RPMI7951 (cell line): ENCODE data around the gene MPZL1. TPM values are rescaled to one million over a fixed set of nuclear protein-coding genes. Genes with fewer than 3 reads are reported as not detected.
A peak's percentile ranks its signal among the peaks of the same experiment; 100 is the strongest.

Experiments
- DNase-seq: peaks from one replicate; pipeline ENCODE4 v3.0.0-alpha.2; 2012; ENCODE audit warnings: low read depth
- total RNA-seq: library from RNA; depleted of rRNA; stranded (reverse); fragments of >200 nt; shearing (Covaris generic); gene quantifications from 2 replicates; pipeline ENCODE4 v1.2.3, GENCODE V29; 2014

Gene MPZL1
- total RNA-seq, 1 experiment from 2014 or later = 59.1 TPM

DNA sequence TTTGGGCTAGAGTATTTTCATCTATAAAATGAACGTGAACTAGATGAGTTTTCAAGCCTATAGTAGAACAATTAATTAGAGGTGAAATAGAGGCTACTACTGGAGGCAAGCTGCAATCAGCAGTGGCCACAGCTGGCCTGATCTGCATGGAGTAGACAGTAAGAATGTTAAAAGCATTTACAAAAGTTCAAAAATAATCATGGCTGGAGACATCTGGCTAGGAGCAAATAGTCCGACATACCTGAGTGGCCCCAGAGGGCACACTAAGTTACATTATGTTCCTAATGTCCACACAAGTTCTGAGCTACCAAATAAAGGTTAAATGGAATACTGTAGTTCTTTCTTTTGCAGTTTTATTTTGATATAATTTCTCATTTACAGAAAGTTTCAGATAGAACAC lies 28.0 kb downstream of the MPZL1 start:
- no peak for DNase-seq

DNA sequence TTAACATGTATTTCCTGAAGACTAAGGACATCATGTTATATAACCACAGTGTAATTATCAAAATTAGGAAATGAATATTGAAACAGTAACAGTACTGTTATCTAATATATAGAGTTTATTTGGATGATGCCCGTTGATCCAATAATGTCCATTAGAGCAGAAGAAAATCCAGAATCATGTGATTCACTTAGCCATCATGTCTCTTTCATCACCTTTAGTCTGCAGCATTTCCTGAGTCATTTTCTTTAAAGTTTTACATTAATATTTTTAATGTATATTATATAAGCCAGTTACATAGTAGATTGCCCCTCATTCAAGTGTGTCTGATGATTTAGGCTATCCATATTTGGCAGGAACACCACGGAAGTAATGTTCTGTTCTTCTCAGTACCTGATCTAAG lies 28.9 kb downstream of the MPZL1 start:
- DNase-seq = no peak

DNA sequence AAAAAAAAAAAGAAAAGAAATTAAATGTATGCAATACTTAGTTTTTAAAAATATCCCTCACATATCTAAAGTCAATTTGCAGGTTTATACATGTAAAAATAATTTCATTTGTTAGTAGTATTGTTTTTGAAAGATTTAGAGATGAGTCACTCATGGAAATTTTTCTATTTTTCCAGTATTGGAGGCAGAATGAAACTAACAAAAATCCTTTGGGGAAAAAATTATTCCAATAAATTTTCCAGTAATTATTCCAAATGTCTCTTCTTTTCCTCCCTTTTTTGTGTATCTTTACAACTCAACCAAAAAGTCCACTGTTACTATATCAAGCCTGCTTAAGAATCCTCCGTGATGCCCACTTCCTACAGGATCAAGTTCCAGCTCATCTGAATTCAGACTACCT lies 29.9 kb downstream of the MPZL1 start:
- no peak for DNase-seq

DNA sequence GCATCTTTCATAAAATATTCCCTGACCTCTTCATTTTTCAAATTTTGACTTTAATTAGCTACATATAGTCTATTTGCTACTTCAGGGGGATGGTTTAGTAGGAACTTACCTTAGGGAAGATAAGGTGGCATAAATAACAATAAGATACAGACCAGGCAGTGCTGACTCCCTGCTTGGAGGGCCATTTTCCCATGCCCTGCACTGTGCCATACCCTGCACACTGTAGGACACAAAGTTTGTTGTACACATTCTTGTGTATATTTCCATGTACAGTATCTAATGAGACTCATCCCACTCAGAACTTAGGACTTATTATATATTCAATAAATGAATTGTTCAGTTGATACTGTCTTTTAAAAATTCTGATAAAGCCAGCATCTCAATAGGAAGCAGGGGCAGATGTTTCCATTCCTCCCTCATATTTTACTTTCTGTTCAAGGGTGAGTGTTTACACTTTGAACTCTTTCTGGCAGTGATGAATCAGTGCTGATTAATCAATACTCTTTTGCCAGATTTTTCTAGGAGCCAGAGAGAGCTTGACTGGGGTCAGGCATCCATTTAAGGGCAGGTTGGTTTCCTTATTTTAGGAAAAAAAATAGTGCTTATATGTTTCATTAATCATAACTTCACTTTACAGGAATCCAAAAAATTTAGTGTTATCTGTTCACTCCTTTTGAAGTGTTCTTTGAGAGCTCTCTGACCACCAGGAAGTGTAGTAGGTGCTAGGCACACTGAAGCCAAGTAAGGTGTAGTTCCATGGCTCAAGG lies 30.6 kb downstream of the MPZL1 start:
- peak; percentile 3 for DNase-seq

DNA sequence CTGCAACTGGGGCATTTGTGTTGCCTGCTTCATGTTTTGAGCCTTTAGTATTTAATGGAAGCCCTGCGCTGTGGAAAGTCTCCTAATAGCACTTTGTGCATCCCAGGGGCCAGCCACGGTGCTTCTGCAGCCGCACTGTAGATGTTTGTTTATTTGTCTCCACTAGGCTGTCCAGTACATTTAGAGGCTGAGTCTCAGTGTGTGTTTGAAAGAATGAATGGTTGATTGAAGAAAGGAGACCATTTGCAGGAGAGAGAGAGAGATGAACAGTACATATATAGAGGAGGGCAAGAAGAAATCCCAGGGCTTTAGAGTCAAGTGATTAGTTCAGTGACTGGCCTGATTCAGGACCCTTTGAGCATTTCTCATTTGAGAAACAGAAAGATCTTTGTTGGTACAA lies 33.9 kb downstream of the MPZL1 start:
- DNase-seq = no peak

DNA sequence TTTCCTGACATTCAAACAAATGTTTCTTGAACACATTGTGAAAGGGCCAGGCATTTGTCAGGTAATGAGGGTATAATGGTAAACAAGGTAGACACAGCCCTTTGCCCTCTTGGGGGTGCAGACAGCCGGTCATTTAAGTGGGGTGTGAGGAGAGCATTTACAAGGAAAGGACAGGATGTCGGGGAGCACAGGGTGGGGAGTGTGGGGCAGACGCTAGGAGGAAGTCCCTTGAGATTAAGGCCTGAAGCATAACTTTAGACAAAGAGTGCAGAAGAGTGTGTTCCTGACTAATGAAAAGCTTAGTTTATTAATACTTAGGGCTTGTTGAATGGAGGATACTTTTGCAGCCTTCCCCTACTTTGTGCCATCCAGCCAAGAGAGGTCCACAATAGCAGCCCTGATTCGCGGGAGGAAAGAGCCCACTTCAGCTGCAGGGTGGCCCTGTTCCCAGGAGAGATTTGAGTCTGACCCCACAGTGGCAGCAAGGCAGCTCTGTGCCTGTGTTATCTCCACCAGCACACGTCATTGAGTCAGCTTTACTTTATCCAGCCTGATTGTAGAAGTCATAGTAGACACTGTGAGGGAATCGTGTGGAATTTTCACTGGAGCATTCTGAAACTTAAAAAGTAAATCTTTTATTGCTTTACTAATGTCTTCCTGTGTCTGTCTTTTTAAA lies 35.1 kb downstream of the MPZL1 start:
- no peak for DNase-seq

DNA sequence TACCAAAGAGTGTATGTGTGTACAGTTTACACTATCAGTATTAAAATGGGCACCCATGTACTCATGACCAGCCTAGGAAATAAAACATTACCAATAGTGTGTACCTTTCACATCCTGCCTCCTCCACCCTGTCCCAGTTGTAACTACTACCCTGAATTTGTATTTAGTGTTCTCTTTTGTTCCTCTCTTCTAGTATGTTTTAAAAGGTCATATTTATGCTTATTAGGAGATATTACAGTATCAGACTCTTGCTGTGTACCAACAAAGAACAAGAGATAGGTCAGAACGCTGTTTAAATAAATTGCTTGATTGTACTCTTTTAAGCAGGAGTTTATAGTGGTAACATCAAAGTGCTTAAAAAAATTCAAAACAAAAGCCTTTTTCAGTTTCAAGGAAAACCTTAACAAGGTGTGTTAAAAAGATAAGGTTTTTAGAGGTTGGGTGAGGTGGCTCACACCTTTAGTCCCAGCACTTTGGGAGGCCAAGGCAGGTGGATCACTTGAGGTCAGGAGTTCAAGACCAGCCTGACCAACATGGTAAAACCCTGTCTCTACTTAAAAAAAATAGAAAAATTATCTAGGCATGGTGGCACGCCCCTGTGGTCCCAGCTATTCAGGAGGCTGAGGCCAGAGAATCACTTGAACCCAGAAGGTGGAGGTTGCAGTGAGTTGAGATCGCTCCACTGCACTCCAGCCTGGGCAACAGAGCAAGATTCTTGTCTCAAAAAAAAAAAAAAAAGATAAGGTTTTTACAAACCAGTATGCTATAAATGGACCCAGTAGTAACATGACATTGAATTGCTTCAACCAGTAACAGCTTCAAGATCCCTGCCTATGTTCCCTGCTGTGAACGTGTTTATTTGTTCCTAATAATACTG lies 35.9 kb downstream of the MPZL1 start:
- no peak for DNase-seq

DNA sequence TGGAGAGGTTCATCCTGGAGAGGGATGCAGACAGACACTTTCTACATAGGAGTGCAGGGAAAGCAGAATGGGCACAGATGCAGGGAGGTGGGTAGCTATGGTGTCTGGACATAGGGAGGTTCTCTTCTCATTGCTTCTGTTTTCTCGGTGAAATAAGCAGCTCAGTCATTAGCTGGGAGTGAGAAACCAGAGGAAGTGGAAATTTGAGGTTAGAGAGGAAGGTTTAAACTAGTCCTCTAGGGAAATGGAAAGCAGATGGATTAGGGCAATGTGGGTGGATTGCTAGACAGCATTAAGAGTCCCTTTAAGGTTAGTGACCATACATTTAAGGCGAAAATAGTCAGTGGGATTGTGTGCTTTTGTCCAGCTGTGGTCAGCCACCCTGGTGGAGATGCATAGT lies 39.6 kb downstream of the MPZL1 start:
- no peak for DNase-seq

DNA sequence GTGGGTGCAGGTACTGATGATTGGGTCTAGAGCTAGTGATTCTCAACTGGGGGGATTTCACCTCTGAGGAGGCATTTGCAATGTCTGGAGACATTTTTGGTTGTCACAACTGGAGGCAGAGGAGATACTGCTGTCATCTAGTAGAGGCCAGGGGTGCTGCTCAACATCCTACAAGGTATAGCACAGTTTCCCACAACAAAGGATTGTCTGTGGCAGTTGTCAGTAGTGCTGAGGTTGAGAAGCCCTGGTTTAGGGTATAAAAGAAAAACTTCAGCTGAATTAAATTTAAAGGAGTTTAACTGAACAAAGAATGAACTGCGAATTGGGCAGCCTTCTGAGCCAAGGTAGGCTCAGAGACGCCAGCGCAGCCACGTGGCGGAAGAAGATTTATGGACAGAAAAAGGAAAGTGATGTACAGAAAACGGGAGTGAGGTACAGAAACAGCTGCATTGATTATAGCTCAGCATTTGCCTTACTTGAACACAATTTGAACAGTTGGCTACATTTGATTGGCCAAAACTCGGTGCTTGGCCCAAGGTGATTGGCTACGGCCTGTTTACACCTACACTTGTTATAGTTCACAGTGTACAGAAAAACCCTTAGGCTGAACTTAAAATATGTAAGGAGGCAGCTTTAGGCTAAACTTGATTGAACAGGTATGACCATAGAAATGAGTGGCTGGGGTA lies 40.4 kb downstream of the MPZL1 start:
- DNase-seq = no peak

DNA sequence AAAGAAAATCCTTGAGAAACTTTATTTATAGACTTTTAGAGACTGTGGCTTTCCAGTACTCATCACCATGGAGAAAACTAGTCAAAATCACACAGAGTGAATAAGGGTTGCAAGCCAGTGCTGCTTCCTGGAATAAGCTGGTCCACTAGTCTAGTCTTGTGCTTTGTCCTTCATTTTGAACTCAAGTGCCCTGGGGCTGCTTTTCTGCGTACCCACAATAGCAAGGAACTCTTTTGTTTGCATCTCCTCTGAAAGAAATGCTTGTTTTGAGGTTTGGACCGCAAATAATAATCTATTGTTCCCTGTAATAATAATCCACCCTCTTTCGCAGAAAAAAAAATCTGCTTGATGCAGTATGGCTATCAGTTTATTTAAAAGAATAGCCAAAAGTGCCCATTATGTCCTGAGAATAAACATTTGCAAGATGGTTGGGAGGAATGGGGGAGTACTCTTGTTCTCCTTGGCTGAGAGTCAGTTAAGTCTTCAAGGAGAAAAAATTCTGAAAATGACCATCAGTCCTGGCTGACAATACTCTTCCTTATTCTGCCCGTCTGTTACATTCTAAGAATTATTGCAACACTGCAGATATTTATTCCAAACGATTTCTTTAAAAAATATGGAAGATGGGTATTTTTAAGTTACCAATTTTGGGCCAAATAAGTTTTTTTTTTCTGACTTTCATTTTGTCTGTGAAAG lies 41.9 kb downstream of the MPZL1 start:
- peak; percentile 24 for DNase-seq

DNA sequence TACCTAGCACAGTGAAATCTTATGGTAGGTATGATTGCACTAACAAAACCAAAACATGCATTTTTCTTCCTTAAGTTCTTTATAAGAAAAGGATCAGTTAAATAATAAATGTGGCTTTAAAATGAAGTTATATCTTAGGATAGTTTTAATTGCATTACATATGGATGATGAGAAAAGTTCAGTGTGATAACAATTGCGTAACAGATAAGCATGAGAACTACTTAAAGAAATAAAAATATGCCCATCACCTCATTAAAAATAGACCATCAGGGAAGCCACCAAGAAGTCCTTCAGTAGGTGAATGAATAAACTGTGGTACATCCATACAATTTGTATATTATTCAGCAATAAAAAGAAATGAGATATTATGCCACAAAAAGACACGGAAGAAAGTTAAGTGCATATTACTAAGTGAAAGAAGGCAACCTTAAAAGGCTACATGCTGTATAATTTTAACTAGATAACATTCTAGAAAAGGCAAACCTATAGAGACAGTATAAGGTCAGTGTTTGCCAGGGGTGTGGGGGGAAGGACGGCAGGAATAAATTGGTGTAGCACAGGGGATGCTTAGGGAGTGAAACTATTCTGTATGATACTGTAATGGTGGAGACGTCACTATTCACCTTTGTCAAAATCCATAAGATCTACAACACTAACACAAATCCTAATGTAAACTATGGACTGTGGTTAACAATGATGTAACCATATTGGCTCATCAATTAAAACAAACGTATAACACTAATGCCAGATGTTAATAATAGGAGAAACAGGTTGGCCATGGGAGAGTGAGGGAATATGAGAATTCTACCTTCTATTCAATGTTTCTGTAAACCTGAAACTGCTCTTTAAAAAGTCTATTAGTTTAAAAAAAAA lies 42.9 kb downstream of the MPZL1 start:
- DNase-seq = no peak

DNA sequence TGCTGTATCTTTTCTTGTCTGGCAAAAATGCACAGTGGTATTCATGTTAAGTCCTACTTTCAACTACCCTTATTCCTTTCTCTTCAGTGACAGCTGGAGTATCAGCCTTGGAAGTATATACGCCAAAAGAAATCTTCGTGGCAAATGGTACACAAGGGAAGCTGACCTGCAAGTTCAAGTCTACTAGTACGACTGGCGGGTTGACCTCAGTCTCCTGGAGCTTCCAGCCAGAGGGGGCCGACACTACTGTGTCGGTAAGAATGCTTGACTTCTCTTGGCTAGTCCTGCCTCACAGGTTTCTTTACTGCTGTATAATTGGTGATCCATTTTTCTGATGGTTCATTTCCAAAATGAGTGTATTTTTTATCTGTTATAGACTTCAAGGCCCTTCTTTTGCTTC lies 43.7 kb downstream of the MPZL1 start:
- no peak for DNase-seq

DNA sequence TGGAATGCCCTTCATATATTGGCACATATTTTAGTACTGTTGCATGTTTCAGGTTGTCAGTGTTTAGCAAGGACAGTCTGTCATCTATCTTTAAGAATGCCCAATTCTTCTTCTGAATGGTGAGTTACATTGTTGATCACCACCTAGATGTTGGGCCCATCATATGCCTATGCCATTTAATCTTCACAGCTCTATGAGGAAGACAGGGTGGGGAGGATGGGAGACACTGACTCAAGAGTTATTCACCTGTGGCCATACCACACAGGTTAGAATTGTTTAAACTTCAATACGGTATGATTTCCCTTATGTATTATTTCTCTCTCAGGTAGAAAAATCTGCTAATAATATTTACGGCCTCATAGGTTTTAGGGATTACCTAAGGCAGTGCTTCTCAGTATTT lies 44.8 kb downstream of the MPZL1 start:
- DNase-seq = no peak

DNA sequence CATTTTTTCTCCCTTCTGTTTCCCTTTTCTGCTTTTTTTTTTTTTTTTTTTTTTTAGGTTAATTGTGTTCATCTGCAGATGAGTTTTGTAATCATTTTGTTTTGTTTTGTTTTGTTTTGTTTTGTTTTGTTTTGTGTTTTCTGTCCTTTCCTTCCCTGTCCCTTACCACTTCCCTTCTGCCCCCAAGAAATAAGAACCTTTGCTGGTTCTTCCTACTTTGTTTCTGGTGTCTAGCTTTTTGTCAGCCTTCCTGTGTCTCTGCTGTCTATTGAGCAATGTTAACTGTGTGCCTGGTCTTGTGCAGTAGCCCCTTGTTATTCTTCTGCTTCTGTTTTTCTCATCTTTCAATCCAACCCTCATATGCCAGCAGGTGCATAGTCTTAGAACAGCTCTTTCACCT lies 46.0 kb downstream of the MPZL1 start:
- DNase-seq = no peak

DNA sequence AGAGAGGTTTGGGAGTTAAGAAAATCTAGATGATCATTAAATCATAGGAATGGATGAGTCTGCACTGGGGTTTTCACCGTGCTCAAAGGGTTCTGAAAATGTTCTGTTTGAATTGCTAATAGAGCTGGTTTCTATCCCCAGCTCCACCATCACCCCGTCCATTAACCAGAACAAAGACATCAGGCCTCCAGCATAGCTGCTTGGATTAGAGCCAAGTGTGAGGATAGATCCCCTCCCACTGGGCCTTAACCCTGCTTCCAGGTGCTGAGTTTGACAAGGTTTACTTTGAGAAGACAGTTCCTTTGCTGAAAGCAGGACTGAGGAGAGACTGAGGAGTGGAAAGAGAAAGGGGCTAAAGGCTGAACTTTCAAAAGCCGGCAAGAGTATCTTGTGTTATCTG lies 48.3 kb downstream of the MPZL1 start:
- DNase-seq = no peak

DNA sequence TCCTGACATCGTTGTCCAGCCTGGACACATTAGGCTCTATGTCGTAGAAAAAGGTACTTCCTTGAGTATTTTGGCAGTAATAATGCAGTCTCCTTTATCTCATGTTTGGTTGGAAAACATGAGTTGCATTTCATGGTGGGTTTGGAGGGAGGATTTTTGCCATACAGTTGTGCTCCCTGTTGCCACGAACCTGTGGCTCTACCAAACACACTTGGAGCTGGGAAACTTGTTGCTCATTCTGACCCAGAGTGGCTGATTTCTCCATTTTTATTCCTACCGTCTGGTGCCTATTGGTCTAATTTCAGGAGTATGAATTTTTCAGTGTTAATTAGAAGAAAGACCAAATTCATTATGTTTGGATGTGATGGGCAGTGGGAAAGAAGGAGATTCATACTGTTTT lies 50.7 kb downstream of the MPZL1 start:
- no peak for DNase-seq

DNA sequence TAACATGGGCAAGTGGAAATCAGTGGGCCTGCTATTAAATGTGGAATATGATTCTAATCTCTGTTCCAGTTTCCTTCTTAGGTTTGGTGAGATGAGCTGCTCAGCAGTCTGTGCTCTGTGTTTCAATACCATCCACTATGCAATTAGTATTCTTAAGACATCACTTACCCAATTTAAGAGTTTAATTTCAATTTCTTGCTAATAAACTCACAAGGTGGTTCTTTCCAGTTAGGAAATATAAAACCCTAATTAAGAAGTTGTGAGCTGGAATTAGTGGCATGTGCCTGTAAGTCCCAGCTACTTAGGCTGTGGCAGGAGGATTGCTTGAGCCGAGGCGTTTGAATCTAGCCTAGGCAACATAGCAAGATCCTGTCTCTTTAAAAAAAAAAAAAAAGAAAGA lies 51.7 kb downstream of the MPZL1 start:
- DNase-seq = no peak

DNA sequence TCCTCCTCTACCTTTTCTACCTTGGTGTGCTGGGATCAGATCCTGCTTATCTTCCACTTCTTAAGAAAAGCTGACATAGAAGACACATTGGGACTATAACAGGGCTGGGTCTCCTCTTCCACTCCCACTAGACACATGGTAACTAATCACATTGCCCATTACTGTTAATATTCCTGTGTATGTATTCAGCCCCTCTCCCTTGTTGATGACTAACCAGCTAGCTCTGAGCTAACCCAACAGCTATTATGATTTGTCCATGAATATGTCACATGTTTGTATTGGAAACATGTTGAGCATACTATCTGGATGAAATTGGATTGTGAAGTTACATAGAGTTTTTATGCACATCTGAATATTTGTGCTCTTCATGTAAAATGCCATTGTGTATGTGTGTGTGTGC lies 52.9 kb downstream of the MPZL1 start:
- DNase-seq = no peak

DNA sequence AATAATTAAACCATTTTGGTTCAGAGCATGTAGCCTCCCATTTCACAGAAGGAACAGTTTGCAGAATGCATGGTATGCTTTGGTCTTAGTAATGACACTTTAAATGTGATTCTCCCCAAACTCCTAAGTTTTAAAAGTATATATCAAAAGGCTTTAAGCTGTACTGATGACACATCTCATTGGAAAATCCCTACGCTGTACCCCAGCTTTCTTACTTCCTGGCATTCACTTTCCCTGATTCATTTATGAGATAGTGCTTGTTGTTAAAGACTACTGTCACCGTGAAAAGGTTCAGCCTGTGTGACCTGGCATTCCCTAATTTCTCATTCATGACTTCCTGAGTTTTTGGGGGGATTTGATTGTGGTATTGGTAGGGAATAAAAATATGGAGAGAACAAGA lies 53.4 kb downstream of the MPZL1 start:
- peak; percentile 54 for DNase-seq

DNA sequence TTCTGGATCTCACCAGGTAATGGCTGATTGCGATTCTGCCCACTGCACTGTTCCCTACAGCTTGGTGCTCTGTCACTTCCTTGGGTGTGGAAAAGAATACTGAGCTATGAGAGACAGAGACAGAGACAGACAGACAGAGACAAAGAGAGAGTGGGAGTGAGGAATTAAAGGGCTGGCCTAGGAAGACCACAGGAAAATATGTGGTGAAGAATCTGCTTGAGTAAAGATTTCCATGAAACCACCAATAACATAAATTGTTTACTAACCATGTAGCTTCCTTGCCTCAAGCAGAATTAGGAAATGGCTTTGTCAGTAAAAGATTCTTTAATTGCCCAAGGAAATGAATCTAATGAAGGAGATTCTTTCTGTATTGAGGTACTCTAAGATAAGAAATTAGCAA lies 54.4 kb downstream of the MPZL1 start:
- peak; percentile 49 for DNase-seq
